ENCODE results near the gene MAGEB1. TPM values are rescaled to one million over a fixed set of nuclear protein-coding genes. Genes with fewer than 3 reads are reported as not detected.

The MAGEB1 gene
- total RNA-seq, 1 experiment from 2014 or later = not detected

GRCh38 chrX:30259927-30260326 lies 13.0 kb downstream of the MAGEB1 start:
- Mint-ChIP-seq H3K27me3 (ENCODE audit: insufficient read depth, unreplicated experiment) (peaks cover 12% of the 10 kb centered on the region), H3K36me3 (ENCODE audit: insufficient read depth, unreplicated experiment) (no peaks in the 10 kb centered on the region), H3K4me3 (ENCODE audit: unreplicated experiment) (no peak overlapping the region), H3K4me1 (ENCODE audit: insufficient read depth, unreplicated experiment) (no peaks in the 10 kb centered on the region), H3K27ac (ENCODE audit: low read depth, unreplicated experiment) (no peak overlapping the region), H3K9me3 (ENCODE audit: unreplicated experiment) (no peaks in the 10 kb centered on the region)
- no peak for TF ChIP-seq CTCF (IDR thresholded peaks at IDR 0.05; ENCODE audit: unreplicated experiment)
- POLR2A ChIA-PET = no interaction called here
- CTCF ChIA-PET = no interaction called here
- intact Hi-C loops (cut with micrococcal nuclease) = no loop called here
- DNase-seq (ENCODE audit: unreplicated experiment) = no peak
- BruUV-seq (replicated peaks) = no TSS peak

GRCh38 chrX:30261012-30261411 lies 14.1 kb downstream of the MAGEB1 start:
- Mint-ChIP-seq H3K27ac (ENCODE audit: low read depth, unreplicated experiment) (no peak overlapping the region), H3K9me3 (ENCODE audit: unreplicated experiment) (no peaks in the 10 kb centered on the region), H3K4me3 (ENCODE audit: unreplicated experiment) (no peak overlapping the region), H3K36me3 (ENCODE audit: insufficient read depth, unreplicated experiment) (no peaks in the 10 kb centered on the region), H3K27me3 (ENCODE audit: insufficient read depth, unreplicated experiment) (peaks cover 23% of the 10 kb centered on the region), H3K4me1 (ENCODE audit: insufficient read depth, unreplicated experiment) (no peaks in the 10 kb centered on the region)
- TF ChIP-seq CTCF (IDR thresholded peaks at IDR 0.05; ENCODE audit: unreplicated experiment) = no peak
- POLR2A ChIA-PET = no interaction called here
- CTCF ChIA-PET = no interaction called here
- no peak for DNase-seq (ENCODE audit: unreplicated experiment)
- intact Hi-C loops (cut with micrococcal nuclease) = no loop called here
- no TSS peak for BruUV-seq (replicated peaks)

DNA sequence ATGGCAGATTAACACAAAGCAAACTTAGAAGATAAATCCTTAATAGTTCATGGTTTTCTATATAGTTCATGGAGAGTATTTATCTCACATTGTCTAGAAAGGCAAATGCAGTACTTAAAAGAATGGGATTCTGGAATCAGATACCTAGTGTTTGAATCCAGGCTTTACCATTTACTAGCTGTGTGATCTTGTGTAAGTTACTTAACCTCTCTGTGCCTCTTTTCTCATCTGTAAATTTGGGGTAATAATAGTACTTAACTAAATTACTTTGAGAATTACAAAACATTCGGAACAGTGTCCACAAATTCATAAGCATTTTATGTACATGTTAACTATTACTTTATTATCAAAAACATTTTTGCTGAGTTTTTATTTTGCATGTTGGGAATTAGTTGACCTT lies 15.8 kb downstream of the MAGEB1 start:
- Mint-ChIP-seq H3K27ac (ENCODE audit: low read depth, unreplicated experiment) (no peak overlapping the region), H3K27me3 (ENCODE audit: insufficient read depth, unreplicated experiment) (peaks cover 25% of the 10 kb centered on the region), H3K4me3 (ENCODE audit: unreplicated experiment) (no peak overlapping the region), H3K9me3 (ENCODE audit: unreplicated experiment) (no peaks in the 10 kb centered on the region), H3K4me1 (ENCODE audit: insufficient read depth, unreplicated experiment) (no peaks in the 10 kb centered on the region), H3K36me3 (ENCODE audit: insufficient read depth, unreplicated experiment) (no peaks in the 10 kb centered on the region)
- CTCF ChIA-PET = interaction anchor here (1.2 kb wide), 1 partner anchor 14 kb away, joined by 3 read pairs; no protein-coding TSS in a partner anchor
- BruUV-seq (replicated peaks) = no TSS peak
- no peak for TF ChIP-seq CTCF (IDR thresholded peaks at IDR 0.05; ENCODE audit: unreplicated experiment)
- POLR2A ChIA-PET = no interaction called here
- intact Hi-C loops (cut with micrococcal nuclease) = no loop called here
- DNase-seq (ENCODE audit: unreplicated experiment) = no peak

GRCh38 chrX:30270639-30271038 lies 23.7 kb downstream of the MAGEB1 start:
- Mint-ChIP-seq H3K27me3 (ENCODE audit: insufficient read depth, unreplicated experiment) (peaks cover 23% of the 10 kb centered on the region), H3K36me3 (ENCODE audit: insufficient read depth, unreplicated experiment) (no peaks in the 10 kb centered on the region), H3K4me3 (ENCODE audit: unreplicated experiment) (no peak overlapping the region), H3K9me3 (ENCODE audit: unreplicated experiment) (no peaks in the 10 kb centered on the region), H3K27ac (ENCODE audit: low read depth, unreplicated experiment) (no peak overlapping the region), H3K4me1 (ENCODE audit: insufficient read depth, unreplicated experiment) (no peaks in the 10 kb centered on the region)
- ChIA-PET CTCF (no interaction called here), POLR2A (no interaction called here)
- intact Hi-C loops (cut with micrococcal nuclease) = loop anchor here (10.0 kb wide), 1 partner anchor 444 kb away; no protein-coding TSS in a partner anchor
- no peak for TF ChIP-seq CTCF (IDR thresholded peaks at IDR 0.05; ENCODE audit: unreplicated experiment)
- DNase-seq (ENCODE audit: unreplicated experiment) = no peak
- BruUV-seq (replicated peaks) = no TSS peak

All from MCF 10A (cell line).